ENCODE data around the gene SERPINA4. TPM values are rescaled to one million over a fixed set of nuclear protein-coding genes. Genes with fewer than 3 reads are reported as not detected.

The SERPINA4 gene
- total and polyA plus RNA-seq, 2 donors (not counting 1 experiment from before 2014, with no cell fraction given): not detected

GRCh38 chr14:94582851-94583250 lies 21.6 kb downstream of the SERPINA4 start:
- no peak overlapping the region for H3K9ac ChIP-seq (ENCODE audit: insufficient read depth, low read length)
- DNase-seq (ENCODE audit: low read depth in 2 of 2): no peak
- H3K27ac ChIP-seq (ENCODE audit: insufficient read depth, low read length): no peak overlapping the region
- H3K27me3 ChIP-seq (ENCODE audit: control insufficient read depth, insufficient read depth, low read length): no peaks in the 10 kb centered on the region
- no peak overlapping the region for H2AFZ ChIP-seq (ENCODE audit: low read length)
- no peaks in the 10 kb centered on the region for H3K36me3 ChIP-seq (ENCODE audit: control insufficient read depth, insufficient read depth, low read length)
- no peaks in the 10 kb centered on the region for H3K9me3 ChIP-seq (ENCODE audit: control insufficient read depth, insufficient read depth, low read depth, low read length)
- H3K4me1 ChIP-seq (ENCODE audit: control insufficient read depth, extremely low read depth, insufficient read depth, low read length): no peaks in the 10 kb centered on the region
- no peak for TF ChIP-seq EZH2 (IDR thresholded peaks at IDR 0.05; ENCODE audit: low read length, missing control alignments)
- no peak for TF ChIP-seq CTCF (conservative IDR thresholded peaks at IDR 0.05 in 1 of 2, IDR thresholded peaks at IDR 0.05 in 1 of 2; ENCODE audit: low read depth in 1 of 2, low read length in 2 of 2)
- no peaks in the 10 kb centered on the region for H3K79me2 ChIP-seq (ENCODE audit: control insufficient read depth, insufficient read depth, low read length)
- H4K20me1 ChIP-seq (ENCODE audit: control insufficient read depth, extremely low read depth, insufficient read depth, low read length): no peaks in the 10 kb centered on the region
- H3K4me2 ChIP-seq (ENCODE audit: extremely low read depth, insufficient read depth, low read length): no peak overlapping the region
- no peak overlapping the region for H3K4me3 ChIP-seq (replicated peaks in 1 of 4; ENCODE audit: control extremely low read depth in 1 of 4, insufficient read depth in 1 of 4, low read depth in 3 of 4, low read length in 4 of 4)

GRCh38 chr14:94583557-94583956 lies 22.3 kb downstream of the SERPINA4 start:
- no peaks in the 10 kb centered on the region for H3K27me3 ChIP-seq (ENCODE audit: control insufficient read depth, insufficient read depth, low read length)
- no peak for TF ChIP-seq CTCF (conservative IDR thresholded peaks at IDR 0.05 in 1 of 2, IDR thresholded peaks at IDR 0.05 in 1 of 2; ENCODE audit: low read depth in 1 of 2, low read length in 2 of 2)
- TF ChIP-seq EZH2 (IDR thresholded peaks at IDR 0.05; ENCODE audit: low read length, missing control alignments): no peak
- no peak overlapping the region for H3K27ac ChIP-seq (ENCODE audit: insufficient read depth, low read length)
- no peak for DNase-seq (ENCODE audit: low read depth in 2 of 2)
- H3K9ac ChIP-seq (ENCODE audit: insufficient read depth, low read length): no peak overlapping the region
- H3K36me3 ChIP-seq (ENCODE audit: control insufficient read depth, insufficient read depth, low read length): no peaks in the 10 kb centered on the region
- H4K20me1 ChIP-seq (ENCODE audit: control insufficient read depth, extremely low read depth, insufficient read depth, low read length): no peaks in the 10 kb centered on the region
- no peak overlapping the region for H3K4me3 ChIP-seq (replicated peaks in 1 of 4; ENCODE audit: control extremely low read depth in 1 of 4, insufficient read depth in 1 of 4, low read depth in 3 of 4, low read length in 4 of 4)
- H3K79me2 ChIP-seq (ENCODE audit: control insufficient read depth, insufficient read depth, low read length): no peaks in the 10 kb centered on the region
- no peak overlapping the region for H2AFZ ChIP-seq (ENCODE audit: low read length)
- H3K9me3 ChIP-seq (ENCODE audit: control insufficient read depth, insufficient read depth, low read depth, low read length): no peaks in the 10 kb centered on the region
- no peak overlapping the region for H3K4me2 ChIP-seq (ENCODE audit: extremely low read depth, insufficient read depth, low read length)
- H3K4me1 ChIP-seq (ENCODE audit: control insufficient read depth, extremely low read depth, insufficient read depth, low read length): no peaks in the 10 kb centered on the region

- Histone ChIP-seq H3K4me1 (ENCODE audit: control insufficient read depth, extremely low read depth, insufficient read depth, low read length) (no peaks in the 10 kb centered on the region), H3K27me3 (ENCODE audit: control insufficient read depth, insufficient read depth, low read length) (no peaks in the 10 kb centered on the region), H3K4me2 (ENCODE audit: extremely low read depth, insufficient read depth, low read length) (no peak overlapping the region), H3K4me3 (replicated peaks in 1 of 4; ENCODE audit: control extremely low read depth in 1 of 4, insufficient read depth in 1 of 4, low read depth in 3 of 4, low read length in 4 of 4) (no peak overlapping the region), H2AFZ (ENCODE audit: low read length) (no peak overlapping the region), H3K79me2 (ENCODE audit: control insufficient read depth, insufficient read depth, low read length) (no peaks in the 10 kb centered on the region), H3K9ac (ENCODE audit: insufficient read depth, low read length) (no peak overlapping the region), H3K9me3 (ENCODE audit: control insufficient read depth, insufficient read depth, low read depth, low read length) (no peaks in the 10 kb centered on the region), H3K27ac (ENCODE audit: insufficient read depth, low read length) (no peak overlapping the region), H4K20me1 (ENCODE audit: control insufficient read depth, extremely low read depth, insufficient read depth, low read length) (no peaks in the 10 kb centered on the region), H3K36me3 (ENCODE audit: control insufficient read depth, insufficient read depth, low read length) (no peaks in the 10 kb centered on the region)
- TF ChIP-seq EZH2 (IDR thresholded peaks at IDR 0.05; ENCODE audit: low read length, missing control alignments): no peak
- TF ChIP-seq CTCF (conservative IDR thresholded peaks at IDR 0.05 in 1 of 2, IDR thresholded peaks at IDR 0.05 in 1 of 2; ENCODE audit: low read depth in 1 of 2, low read length in 2 of 2): no peak
- no peak for DNase-seq (ENCODE audit: low read depth in 2 of 2)
Observed at GRCh38 chr14:94584591-94585280, 23.5 kb downstream of the SERPINA4 start.

All from fibroblast of lung (primary cell).